ENCODE measurements around the gene LHX4. TPM values are rescaled to one million over a fixed set of nuclear protein-coding genes. Genes with fewer than 3 reads are reported as not detected.

Gene LHX4
- total RNA-seq, 4 donors from 2014 or later: not detected

DNA sequence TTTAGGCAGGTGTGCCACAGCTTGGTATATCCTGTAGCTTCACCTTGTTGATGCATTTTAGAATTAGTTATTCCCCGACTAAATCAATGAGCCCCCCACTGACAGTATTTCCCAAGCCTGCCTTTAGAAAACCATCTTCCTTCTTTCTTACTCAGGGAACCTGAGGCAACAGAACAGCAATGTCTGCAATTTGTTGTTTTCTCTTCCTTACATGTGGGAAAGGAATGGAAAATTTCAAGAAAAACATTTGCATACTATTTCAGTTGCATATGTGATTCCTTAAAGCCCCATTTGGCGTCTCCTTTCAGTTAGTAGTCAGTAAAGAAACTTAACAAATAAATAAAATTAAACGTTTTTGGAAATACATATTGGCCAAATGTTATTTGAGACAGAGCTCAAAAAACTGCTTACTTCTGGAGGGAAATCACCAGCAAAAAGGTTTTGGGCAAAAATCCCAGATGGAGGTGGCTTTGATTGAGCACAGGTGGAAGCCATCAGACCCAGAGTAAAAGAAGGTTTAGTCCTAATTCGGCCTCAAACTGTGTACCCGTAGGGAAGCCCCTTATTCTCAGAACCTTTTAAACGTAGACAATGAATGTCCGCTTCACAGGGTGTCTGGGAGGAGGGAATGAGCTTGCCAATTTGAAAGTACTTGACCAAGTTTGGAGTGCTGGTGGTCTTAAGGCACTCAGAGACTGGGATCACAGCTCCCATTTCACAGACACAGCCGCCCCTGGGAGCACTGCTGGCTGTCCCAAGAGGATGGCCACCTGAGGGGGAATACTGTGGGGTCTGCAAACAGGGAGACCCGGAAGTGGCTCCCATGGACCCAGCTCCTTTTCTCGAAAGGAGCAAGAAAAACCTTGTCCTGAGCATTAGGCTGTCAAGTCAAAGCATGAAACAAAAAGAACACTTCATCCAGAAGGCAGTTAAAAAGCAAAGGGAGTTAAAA, 9.4 kb downstream of the LHX4 start:
- DNase-seq (ENCODE audit: low spot score in 2 of 2): no peak
- TF ChIP-seq, protein P1, sequence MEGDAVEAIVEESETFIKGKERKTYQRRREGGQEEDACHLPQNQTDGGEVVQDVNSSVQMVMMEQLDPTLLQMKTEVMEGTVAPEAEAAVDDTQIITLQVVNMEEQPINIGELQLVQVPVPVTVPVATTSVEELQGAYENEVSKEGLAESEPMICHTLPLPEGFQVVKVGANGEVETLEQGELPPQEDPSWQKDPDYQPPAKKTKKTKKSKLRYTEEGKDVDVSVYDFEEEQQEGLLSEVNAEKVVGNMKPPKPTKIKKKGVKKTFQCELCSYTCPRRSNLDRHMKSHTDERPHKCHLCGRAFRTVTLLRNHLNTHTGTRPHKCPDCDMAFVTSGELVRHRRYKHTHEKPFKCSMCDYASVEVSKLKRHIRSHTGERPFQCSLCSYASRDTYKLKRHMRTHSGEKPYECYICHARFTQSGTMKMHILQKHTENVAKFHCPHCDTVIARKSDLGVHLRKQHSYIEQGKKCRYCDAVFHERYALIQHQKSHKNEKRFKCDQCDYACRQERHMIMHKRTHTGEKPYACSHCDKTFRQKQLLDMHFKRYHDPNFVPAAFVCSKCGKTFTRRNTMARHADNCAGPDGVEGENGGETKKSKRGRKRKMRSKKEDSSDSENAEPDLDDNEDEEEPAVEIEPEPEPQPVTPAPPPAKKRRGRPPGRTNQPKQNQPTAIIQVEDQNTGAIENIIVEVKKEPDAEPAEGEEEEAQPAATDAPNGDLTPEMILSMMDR (IDR thresholded peaks at IDR 0.05): no peak
- TF ChIP-seq EP300 (IDR thresholded peaks at IDR 0.05) (no peak), POLR2A (IDR thresholded peaks at IDR 0.05) (no peak)
- H3K4me3 ChIP-seq: no peak overlapping the region
- no peaks in the 10 kb centered on the region for H3K9me3 ChIP-seq
- 11 to 12% methylated on average over 10 of the region's 10 CpGs for WGBS, 2 donors
- no peaks in the 10 kb centered on the region for H3K36me3 ChIP-seq
- peaks cover 0 to 23% (median 15%) of the 10 kb centered on the region in 4 donors for H3K4me1 ChIP-seq
- no peak overlapping the region for H3K27ac ChIP-seq
- peaks cover 9 to 100% of the 10 kb centered on the region in 2 donors for H3K27me3 ChIP-seq

GRCh38 chr1:180241716-180242544, 11.9 kb downstream of the LHX4 start:
- Histone ChIP-seq H3K4me3 (no peak overlapping the region), H3K27me3 (peaks cover 3 to 85% of the 10 kb centered on the region in 2 donors), H3K36me3 (no peaks in the 10 kb centered on the region), H3K27ac (no peak overlapping the region), H3K9me3 (no peaks in the 10 kb centered on the region), H3K4me1 (no peaks in the 10 kb centered on the region)
- TF ChIP-seq, protein P1 (IDR thresholded peaks at IDR 0.05): no peak
- TF ChIP-seq POLR2A (IDR thresholded peaks at IDR 0.05) (no peak), EP300 (IDR thresholded peaks at IDR 0.05) (no peak)
- 70 to 77% methylated on average over 8 of the region's 8 CpGs for WGBS, 2 donors
- no peak for DNase-seq (ENCODE audit: low spot score in 2 of 2)

- peaks cover 0 to 67% of the 10 kb centered on the region in 2 donors for H3K27me3 ChIP-seq
- 87 to 89% methylated on average over 11 of the region's 11 CpGs for WGBS, 2 donors
These were observed 13.6 kb downstream of the LHX4 start for GRCh38 chr1:180243517-180244221.

GRCh38 chr1:180244840-180245239, 14.8 kb downstream of the LHX4 start:
- Histone ChIP-seq H3K4me1 (no peaks in the 10 kb centered on the region), H3K27me3 (peaks cover 0 to 58% of the 10 kb centered on the region in 2 donors), H3K27ac (no peak overlapping the region), H3K4me3 (no peak overlapping the region), H3K36me3 (no peaks in the 10 kb centered on the region), H3K9me3 (no peaks in the 10 kb centered on the region)
- no peak for TF ChIP-seq POLR2A (IDR thresholded peaks at IDR 0.05)
- TF ChIP-seq EP300 (IDR thresholded peaks at IDR 0.05): no peak
- TF ChIP-seq, protein P1 (IDR thresholded peaks at IDR 0.05): no peak
- no peak for DNase-seq (ENCODE audit: low spot score in 2 of 2)
- 78 to 81% methylated on average over 2 to 6 of the region's 6 CpGs for WGBS, 2 donors

More at GRCh38 chr1:180243517-180244221, 13.6 kb downstream of the LHX4 start:
- H3K4me3 ChIP-seq: no peak overlapping the region
- no peaks in the 10 kb centered on the region for H3K9me3 ChIP-seq
- H3K27ac ChIP-seq: no peak overlapping the region
- H3K4me1 ChIP-seq: no peaks in the 10 kb centered on the region
- no peak for DNase-seq (ENCODE audit: low spot score in 2 of 2)
- TF ChIP-seq POLR2A (IDR thresholded peaks at IDR 0.05) (no peak), EP300 (IDR thresholded peaks at IDR 0.05) (no peak)
- TF ChIP-seq, protein P1 (IDR thresholded peaks at IDR 0.05): no peak
- H3K36me3 ChIP-seq: no peaks in the 10 kb centered on the region

Data from tibial nerve (tissue), 4 donors.